Measurements from ENCODE around the gene ITPK1. TPM values are rescaled to one million over a fixed set of nuclear protein-coding genes. Genes with fewer than 3 reads are reported as not detected.

ITPK1 gene
- total RNA-seq, 1 experiment from 2014 or later, result 25.9 TPM

GRCh38 chr14:92890830-92891588 lies 224.7 kb downstream of the ITPK1 start:
- intact Hi-C loops (cut with micrococcal nuclease; ENCODE audit: unreplicated experiment) (no loop called here), in situ Hi-C loops (cut with HindIII; ENCODE audit: low pct_unique_long_range_greater_than_20kb, low sequenced_read_pairs) (no loop called here)
- Histone ChIP-seq H3K9me3 (ENCODE audit: control insufficient read depth, insufficient read depth, low read depth, low read length) (no peaks in the 10 kb centered on the region), H3K4me1 (ENCODE audit: control insufficient read depth, insufficient read depth, low read length) (no peaks in the 10 kb centered on the region), H3K27ac (ENCODE audit: low read length) (no peak overlapping the region), H3K4me3 (ENCODE audit: low read depth in 2 of 2, low read length in 2 of 2) (no peak overlapping the region), H3K36me3 (ENCODE audit: control insufficient read depth, insufficient read depth, low read length) (no peaks in the 10 kb centered on the region), H3K27me3 (ENCODE audit: control insufficient read depth, insufficient read depth, low read length) (no peaks in the 10 kb centered on the region)
- ChIA-PET POLR2A (no interaction called here), CTCF (no interaction called here)
- no peak for TF ChIP-seq TCF7L2 (IDR thresholded peaks at IDR 0.05; ENCODE audit: low read depth, low read length)
- TF ChIP-seq SIN3A (IDR thresholded peaks at IDR 0.05; ENCODE audit: borderline replicate concordance, insufficient read depth, low read depth, low read length), result no peak
- TF ChIP-seq, protein P1, sequence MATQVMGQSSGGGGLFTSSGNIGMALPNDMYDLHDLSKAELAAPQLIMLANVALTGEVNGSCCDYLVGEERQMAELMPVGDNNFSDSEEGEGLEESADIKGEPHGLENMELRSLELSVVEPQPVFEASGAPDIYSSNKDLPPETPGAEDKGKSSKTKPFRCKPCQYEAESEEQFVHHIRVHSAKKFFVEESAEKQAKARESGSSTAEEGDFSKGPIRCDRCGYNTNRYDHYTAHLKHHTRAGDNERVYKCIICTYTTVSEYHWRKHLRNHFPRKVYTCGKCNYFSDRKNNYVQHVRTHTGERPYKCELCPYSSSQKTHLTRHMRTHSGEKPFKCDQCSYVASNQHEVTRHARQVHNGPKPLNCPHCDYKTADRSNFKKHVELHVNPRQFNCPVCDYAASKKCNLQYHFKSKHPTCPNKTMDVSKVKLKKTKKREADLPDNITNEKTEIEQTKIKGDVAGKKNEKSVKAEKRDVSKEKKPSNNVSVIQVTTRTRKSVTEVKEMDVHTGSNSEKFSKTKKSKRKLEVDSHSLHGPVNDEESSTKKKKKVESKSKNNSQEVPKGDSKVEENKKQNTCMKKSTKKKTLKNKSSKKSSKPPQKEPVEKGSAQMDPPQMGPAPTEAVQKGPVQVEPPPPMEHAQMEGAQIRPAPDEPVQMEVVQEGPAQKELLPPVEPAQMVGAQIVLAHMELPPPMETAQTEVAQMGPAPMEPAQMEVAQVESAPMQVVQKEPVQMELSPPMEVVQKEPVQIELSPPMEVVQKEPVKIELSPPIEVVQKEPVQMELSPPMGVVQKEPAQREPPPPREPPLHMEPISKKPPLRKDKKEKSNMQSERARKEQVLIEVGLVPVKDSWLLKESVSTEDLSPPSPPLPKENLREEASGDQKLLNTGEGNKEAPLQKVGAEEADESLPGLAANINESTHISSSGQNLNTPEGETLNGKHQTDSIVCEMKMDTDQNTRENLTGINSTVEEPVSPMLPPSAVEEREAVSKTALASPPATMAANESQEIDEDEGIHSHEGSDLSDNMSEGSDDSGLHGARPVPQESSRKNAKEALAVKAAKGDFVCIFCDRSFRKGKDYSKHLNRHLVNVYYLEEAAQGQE (IDR thresholded peaks at IDR 0.05; ENCODE audit: insufficient read depth in 1 of 2, low read depth in 2 of 2, low read length in 1 of 2), result no peak
- TF ChIP-seq, protein P2, sequence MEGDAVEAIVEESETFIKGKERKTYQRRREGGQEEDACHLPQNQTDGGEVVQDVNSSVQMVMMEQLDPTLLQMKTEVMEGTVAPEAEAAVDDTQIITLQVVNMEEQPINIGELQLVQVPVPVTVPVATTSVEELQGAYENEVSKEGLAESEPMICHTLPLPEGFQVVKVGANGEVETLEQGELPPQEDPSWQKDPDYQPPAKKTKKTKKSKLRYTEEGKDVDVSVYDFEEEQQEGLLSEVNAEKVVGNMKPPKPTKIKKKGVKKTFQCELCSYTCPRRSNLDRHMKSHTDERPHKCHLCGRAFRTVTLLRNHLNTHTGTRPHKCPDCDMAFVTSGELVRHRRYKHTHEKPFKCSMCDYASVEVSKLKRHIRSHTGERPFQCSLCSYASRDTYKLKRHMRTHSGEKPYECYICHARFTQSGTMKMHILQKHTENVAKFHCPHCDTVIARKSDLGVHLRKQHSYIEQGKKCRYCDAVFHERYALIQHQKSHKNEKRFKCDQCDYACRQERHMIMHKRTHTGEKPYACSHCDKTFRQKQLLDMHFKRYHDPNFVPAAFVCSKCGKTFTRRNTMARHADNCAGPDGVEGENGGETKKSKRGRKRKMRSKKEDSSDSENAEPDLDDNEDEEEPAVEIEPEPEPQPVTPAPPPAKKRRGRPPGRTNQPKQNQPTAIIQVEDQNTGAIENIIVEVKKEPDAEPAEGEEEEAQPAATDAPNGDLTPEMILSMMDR (IDR thresholded peaks at IDR 0.05), result no peak
- no peak for TF ChIP-seq POLR2AphosphoS5 (IDR thresholded peaks at IDR 0.05; ENCODE audit: low read depth, low read length)
- no peak for ATAC-seq
- no peak for DNase-seq (ENCODE audit: low read depth, low spot score)
- no TSS peak for BruUV-seq (replicated peaks)

DNA sequence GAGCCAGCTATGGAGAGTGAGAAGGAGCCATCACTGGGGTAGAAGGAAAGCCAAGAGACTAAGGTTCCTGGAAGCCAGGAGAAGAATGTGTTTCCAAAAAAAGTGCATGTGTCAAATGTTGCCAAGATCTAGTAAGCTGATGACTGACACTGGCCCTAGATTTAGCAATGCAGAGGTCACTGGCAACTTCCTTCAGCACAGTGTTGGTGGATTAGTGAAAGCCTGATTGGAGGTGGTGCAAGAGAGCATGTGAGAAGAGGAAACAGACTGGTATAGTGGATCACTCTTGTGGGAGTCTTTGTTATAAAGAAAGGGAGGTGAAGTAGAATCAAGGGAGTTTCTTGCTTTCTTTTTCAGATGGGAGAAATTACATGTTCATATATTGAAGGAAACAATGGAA lies 226.8 kb downstream of the ITPK1 start:
- BruUV-seq (replicated peaks), result no TSS peak
- intact Hi-C loops (cut with micrococcal nuclease; ENCODE audit: unreplicated experiment) (no loop called here), in situ Hi-C loops (cut with HindIII; ENCODE audit: low pct_unique_long_range_greater_than_20kb, low sequenced_read_pairs) (no loop called here)
- Histone ChIP-seq H3K27ac (ENCODE audit: low read length) (no peak overlapping the region), H3K9me3 (ENCODE audit: control insufficient read depth, insufficient read depth, low read depth, low read length) (no peaks in the 10 kb centered on the region), H3K36me3 (ENCODE audit: control insufficient read depth, insufficient read depth, low read length) (no peaks in the 10 kb centered on the region), H3K4me3 (ENCODE audit: low read depth in 2 of 2, low read length in 2 of 2) (no peak overlapping the region), H3K4me1 (ENCODE audit: control insufficient read depth, insufficient read depth, low read length) (no peaks in the 10 kb centered on the region), H3K27me3 (ENCODE audit: control insufficient read depth, insufficient read depth, low read length) (no peaks in the 10 kb centered on the region)
- DNase-seq (ENCODE audit: low read depth, low spot score), result no peak
- POLR2A ChIA-PET, result no interaction called here
- no peak for ATAC-seq
- TF ChIP-seq POLR2AphosphoS5 (IDR thresholded peaks at IDR 0.05; ENCODE audit: low read depth, low read length), result no peak
- TF ChIP-seq, protein P1 (IDR thresholded peaks at IDR 0.05; ENCODE audit: insufficient read depth in 1 of 2, low read depth in 2 of 2, low read length in 1 of 2), result no peak
- TF ChIP-seq, protein P2 (IDR thresholded peaks at IDR 0.05), result no peak
- no peak for TF ChIP-seq SIN3A (IDR thresholded peaks at IDR 0.05; ENCODE audit: borderline replicate concordance, insufficient read depth, low read depth, low read length)
- TF ChIP-seq TCF7L2 (IDR thresholded peaks at IDR 0.05; ENCODE audit: low read depth, low read length), result no peak
- CTCF ChIA-PET, result no interaction called here

All from Panc1 (cell line).